HG03025 (cell line): ENCODE data around the gene PYGO2.
"Not testable (repeated sequence)": the region's sequence is repeated elsewhere in the genome, so short reads cannot be mapped to it uniquely, and the experiment has no call there.

Experiments
- ATAC-seq: cut with Tn5 transposase; IDR thresholded peaks from one replicate; pipeline ENCODE4 v1.9.1; 2021; ENCODE audit warnings: mild to moderate bottlenecking, moderate library complexity; ENCODE audit not compliant: unreplicated experiment, low FRiP score

Gene PYGO2

GRCh38 chr1:154983776-154984466 lies 22.3 kb upstream of the PYGO2 start:
- no peak for ATAC-seq

GRCh38 chr1:154982897-154983648 lies 21.5 kb upstream of the PYGO2 start, which contains the start of gene FLAD1:
TSS of gene FLAD1 (plus strand) at chr1:154983344. CDS start at chr1:154983695, 351 bp downstream.
- ATAC-seq = peak; percentile 96

- no peak for ATAC-seq
Observed at GRCh38 chr1:154982341-154982740, 20.8 kb upstream of the PYGO2 start.

GRCh38 chr1:154978360-154978759 lies 16.8 kb upstream of the PYGO2 start:
- no peak for ATAC-seq

- not testable (repeated sequence) for ATAC-seq
Observed at GRCh38 chr1:154977762-154978161, 16.2 kb upstream of the PYGO2 start.

GRCh38 chr1:154975409-154976059 lies 14.0 kb upstream of the PYGO2 start:
- no peak for ATAC-seq

- ATAC-seq = peak; percentile 37
Observed at GRCh38 chr1:154974808-154975408, 13.3 kb upstream of the PYGO2 start.

GRCh38 chr1:154974102-154974807 lies 12.7 kb upstream of the PYGO2 start, which contains the start of gene CKS1B:
TSS of gene CKS1B (plus strand) at chr1:154974681. CDS start at chr1:154974746, 65 bp downstream.
- ATAC-seq = peak; percentile 72

GRCh38 chr1:154973344-154974101 lies 11.9 kb upstream of the PYGO2 start:
- ATAC-seq = no peak

- no peak for ATAC-seq
Observed at GRCh38 chr1:154972517-154973343, 11.1 kb upstream of the PYGO2 start.

GRCh38 chr1:154972213-154972516 lies 10.6 kb upstream of the PYGO2 start:
- ATAC-seq = no peak

- ATAC-seq = no peak
Observed at GRCh38 chr1:154971341-154971998, 9.9 kb upstream of the PYGO2 start.

GRCh38 chr1:154970631-154971340 lies 9.2 kb upstream of the PYGO2 start, which contains the start of gene SHC1:
TSS of gene SHC1 (minus strand) at chr1:154970747. CDS start at chr1:154970526, 221 bp downstream.
- ATAC-seq = no peak

- no peak for ATAC-seq
Observed at GRCh38 chr1:154969860-154970452, 8.4 kb upstream of the PYGO2 start.

- no peak for ATAC-seq
Observed at GRCh38 chr1:154969246-154969645, 7.7 kb upstream of the PYGO2 start.

GRCh38 chr1:154968731-154969130 lies 7.1 kb upstream of the PYGO2 start:
- ATAC-seq = no peak

- no peak for ATAC-seq
Observed at GRCh38 chr1:154967331-154967950, 5.9 kb upstream of the PYGO2 start.
